ENCODE data around the gene SLC13A2.
"Not testable (repeated sequence)": the region's sequence is repeated elsewhere in the genome, so short reads cannot be mapped to it uniquely, and the experiment has no call there.

SLC13A2 gene, protein sequence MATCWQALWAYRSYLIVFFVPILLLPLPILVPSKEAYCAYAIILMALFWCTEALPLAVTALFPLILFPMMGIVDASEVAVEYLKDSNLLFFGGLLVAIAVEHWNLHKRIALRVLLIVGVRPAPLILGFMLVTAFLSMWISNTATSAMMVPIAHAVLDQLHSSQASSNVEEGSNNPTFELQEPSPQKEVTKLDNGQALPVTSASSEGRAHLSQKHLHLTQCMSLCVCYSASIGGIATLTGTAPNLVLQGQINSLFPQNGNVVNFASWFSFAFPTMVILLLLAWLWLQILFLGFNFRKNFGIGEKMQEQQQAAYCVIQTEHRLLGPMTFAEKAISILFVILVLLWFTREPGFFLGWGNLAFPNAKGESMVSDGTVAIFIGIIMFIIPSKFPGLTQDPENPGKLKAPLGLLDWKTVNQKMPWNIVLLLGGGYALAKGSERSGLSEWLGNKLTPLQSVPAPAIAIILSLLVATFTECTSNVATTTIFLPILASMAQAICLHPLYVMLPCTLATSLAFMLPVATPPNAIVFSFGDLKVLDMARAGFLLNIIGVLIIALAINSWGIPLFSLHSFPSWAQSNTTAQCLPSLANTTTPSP

DNA sequence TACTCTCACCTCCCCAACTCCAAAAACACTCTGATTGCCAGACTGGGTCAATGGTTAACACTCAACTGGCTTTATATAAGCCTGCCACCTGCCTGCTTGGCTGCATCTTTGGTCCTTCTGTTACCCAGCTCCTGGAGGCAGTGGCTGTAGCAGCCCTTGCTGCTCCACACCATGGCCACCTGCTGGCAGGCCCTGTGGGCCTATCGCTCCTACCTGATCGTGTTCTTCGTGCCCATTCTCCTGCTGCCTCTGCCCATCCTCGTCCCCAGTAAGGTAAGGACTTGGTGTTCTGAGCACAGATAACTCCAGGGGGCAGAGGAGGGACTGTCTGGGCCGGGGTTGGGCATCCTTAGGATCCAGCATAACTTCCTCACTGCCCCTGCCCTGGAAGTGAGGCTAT is at the start of gene SLC13A2:
Gene SLC13A2 (plus strand): TSS at position 103 of the 400 bp plus-strand sequence. CDS start 69 bp downstream, at position 172.
- no peak for DNase-seq

DNA sequence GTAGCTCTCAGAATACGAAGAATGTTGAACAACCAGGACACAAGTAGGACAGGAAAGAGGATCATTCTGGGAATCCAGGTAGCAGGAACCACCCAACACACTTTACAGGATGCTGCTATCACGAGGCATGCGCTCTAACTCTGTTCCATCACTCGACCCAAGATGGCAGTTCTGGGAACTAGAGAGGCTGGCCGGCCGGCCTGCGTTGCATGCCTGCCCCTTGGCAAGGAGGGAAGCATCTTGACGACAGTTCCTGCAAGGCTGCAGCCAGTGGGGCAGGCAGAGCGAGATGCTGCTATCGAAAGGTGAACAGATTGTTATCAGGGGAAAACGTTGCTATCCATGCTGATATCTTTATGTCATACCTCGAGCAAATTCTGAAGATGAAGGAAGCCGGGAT is 48.2 kb upstream of the SLC13A2 start:
- DNase-seq = no peak

DNA sequence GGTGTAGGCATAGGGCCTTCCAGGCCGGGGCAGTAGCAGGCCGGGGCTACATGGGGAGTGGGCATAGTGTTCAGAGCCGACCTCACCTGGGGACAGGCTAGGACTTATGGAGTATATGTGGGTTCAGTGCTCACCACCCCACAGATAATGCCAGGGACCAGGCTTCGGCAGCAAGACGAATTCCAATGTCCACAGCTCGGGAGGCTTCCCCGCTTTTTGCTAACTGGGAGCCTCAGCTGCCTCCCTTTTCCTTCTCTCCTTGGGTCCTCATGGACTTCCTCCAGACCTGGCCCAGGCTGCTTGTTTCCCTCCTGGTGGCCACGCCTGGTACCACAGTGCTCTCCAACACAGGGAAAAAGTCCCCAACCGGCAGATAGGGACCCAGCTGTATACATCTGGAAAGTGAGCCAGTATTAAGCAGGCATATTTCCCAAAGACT is 47.3 kb upstream of the SLC13A2 start:
- peak in 1 of 2 donors; percentile 20 for DNase-seq

DNA sequence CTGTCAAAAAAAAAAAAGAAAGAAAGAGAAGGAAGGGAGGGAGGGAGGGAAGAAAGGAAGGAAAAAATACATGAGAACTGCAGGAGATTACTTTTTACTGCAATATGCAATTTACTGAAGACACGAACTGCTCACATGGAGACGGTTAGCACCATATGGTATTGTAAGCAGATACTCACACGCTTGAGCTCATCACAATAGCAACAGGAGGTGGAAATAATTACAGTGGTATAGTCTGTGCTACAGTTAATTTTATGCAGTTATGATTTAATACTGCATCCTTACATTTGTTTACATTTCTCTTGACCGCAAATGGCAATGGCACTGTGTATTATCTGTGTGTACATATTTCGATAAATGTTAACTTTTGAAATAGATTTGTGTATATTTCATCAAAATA is 46.1 kb upstream of the SLC13A2 start:
- DNase-seq = no peak

DNA sequence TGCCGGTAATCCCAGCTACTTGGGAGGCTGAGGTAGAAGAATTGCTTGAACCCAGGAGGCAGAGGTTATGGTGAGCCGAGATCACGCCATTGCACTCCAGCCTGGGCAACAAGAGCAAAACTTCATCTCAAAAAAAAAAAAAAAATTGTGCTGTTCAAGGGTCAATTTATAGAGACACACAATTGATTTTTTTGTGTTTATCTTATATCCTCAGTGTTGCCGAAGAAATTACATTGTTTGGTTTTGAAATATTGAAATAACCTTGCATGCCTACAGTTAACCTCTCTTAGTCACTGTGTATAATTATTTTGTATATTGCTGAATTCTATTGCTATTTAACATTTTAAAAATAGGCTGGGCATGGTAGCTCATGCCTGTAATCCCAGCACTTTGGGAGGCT is 45.5 kb upstream of the SLC13A2 start:
- DNase-seq = not testable (repeated sequence)

DNA sequence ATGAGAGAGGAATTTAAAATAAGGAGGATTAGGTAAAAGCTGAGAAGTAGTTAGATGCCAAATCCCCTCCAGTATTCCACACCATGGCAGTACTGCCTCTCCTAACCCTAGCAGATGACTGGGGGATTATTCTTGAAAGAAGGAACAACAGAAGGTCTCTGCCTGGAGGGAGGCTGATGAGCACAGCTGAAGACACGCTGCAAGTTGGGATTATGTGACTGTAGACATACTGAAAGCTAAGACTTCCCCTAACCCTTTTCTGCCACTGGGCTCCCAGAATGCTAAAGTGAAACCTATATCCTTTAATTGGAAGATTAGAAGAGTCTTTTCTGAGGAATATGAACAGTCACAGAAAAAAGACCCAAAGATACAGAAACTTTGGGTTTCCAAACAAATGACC is 39.7 kb upstream of the SLC13A2 start:
- no peak for DNase-seq

DNA sequence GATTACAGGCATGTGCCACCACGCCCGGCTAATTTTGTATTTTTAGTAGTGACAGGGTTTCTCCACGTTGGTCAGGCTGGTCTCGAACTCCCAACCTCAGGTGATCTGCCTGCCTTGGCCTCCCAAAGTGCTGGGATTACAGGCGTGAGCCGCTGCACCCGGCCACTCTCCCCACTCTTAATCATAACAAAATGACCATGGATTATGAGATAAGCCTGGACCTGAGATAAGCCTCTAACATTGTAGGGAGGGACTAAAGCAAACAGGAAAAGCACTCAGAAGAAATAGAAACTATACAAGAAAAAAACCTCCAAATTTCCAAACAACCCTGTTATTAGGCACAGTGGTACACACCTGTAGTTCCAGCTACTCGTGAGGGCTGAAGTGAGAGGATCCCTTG is 39.1 kb upstream of the SLC13A2 start:
- DNase-seq = not testable (repeated sequence)

DNA sequence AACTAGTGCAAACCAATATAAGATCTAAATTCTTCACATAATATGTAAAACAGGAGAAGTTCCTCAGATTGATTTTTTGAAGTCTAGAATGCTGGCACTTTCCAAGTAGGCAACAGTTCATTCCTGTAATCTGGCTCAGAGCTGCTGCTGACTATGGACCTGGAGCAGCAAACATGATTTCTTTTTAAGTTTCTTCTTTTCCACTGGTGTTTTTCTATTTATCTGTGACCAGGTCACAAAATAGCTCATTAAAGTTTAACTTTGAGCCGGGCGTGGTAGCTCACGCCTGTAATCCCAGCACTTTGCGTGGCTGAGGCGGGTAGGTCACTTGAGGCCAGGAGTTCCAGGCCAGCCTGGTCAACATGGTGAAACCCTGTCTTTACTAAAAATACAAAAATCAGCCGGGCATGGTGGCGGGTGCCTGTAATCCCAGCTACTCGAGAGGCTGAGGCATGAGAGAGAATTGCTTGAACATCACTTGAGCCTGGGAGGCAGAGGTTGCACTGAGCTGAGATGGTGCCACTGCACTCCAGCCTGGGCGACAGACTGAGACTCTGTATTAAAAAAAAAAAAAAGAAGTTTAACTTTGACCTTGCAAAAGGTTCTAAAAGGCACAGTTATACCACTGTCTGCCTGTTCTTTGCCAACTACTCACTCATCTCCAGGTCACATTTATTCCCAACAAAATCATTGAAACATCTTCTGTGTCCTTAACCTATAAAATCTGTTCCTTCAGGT is 29.4 kb upstream of the SLC13A2 start:
- DNase-seq = no peak

DNA sequence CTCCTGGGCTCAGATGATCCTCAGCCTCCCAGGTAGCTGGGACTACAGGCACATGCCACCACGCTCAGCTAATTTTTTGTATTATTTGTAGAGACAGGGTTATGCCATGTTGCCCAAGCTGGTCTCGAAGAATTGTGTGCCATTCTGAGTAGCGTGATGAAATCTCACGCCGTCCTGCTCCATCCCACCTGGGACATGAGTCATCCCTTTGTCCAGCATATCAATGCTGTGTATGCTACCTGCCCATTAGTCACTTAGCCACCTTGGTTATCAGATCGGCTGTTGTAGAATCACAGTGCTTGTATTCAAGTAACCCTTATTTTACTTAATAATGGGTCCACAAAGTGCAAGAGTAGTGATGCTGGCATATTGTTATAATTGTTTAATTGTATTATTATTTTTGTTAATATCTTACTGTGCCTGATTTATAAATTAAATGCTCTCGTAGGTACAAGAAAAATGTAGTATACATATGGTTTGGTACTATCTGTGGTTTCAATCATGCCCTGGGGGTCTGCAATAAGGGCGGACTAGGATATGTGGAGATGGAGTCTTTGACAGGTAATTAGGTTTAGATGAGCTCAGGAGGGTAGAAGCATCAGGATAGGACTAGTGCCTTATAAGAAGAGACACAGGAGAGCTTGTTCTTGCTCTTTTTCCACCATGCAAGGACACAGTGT is 26.6 kb upstream of the SLC13A2 start:
- no peak for DNase-seq

DNA sequence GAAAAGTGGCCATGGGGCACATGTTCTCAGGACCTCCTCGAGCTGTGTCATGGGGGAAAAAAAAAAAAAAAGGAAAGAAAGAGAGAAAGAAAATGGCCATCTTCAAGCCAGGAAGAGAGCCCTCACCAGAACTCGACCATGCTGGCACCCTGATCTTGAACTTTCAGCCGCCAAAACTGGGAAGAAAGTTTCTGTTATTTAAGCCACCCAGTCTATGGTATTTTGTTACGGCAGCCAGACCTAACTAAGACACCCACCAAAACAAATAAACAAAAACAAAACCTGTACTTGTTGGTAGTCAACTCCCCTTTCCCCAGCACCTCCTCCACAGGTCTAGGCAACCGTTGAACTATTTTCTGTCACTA is 26.1 kb upstream of the SLC13A2 start:
- no peak for DNase-seq

DNA sequence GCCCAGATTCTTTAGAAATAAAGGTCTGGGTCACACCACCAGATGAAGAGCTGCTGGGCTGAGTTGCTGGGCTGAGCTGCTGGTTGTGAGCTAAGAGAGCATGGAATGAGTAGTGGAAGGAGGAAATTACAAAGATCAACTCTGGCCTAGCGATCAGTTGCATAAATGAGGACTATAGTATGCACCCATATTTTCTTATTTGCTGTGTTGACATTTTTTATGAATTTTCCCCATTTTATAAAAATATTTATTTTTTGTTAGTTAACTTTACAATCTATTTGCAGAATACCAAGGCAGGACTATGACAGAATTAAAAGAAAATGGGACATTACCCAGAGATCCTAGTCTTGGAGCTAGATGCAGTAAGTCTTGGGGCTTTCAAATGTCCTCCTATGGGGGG is 23.6 kb upstream of the SLC13A2 start:
- no peak for DNase-seq

DNA sequence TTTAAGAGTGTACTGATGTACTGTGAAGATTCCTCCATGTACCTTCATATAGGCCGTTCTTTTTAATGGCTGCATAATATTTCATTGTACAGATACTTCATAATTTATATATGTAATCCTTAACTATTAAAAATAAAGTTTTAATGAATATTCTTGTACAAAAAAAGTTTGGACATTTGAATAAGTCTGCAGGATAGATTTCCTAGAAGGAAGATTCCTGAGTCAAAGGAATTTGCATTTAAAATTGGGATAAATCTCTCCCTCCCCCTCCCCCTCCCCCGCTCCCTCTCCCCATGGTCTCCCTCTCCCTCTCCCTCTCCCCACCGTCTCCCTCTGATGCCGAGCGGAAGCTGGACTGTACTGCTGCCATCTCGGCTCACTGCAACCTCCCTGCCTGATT is 15.6 kb upstream of the SLC13A2 start:
- no peak for DNase-seq

DNA sequence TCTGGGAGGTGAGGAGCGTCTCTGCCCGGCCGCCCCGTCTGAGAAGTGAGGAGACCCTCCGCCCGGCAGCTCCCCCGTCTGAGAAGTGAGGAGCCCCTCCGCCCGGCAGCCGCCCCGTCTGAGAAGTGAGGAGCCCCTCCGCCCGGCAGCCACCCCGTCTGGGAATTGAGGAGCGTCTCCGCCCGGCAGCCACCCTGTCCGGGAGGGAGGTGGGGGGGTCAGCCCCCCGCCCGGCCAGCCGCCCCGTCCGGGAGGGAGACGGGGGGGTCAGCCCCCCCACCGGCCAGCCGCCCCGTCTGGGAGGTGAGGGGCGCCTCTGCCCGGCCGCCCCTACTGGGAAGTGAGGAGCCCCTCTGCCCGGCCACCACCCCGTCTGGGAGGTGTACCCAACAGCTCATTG is 14.6 kb upstream of the SLC13A2 start:
- DNase-seq = not testable (repeated sequence)

DNA sequence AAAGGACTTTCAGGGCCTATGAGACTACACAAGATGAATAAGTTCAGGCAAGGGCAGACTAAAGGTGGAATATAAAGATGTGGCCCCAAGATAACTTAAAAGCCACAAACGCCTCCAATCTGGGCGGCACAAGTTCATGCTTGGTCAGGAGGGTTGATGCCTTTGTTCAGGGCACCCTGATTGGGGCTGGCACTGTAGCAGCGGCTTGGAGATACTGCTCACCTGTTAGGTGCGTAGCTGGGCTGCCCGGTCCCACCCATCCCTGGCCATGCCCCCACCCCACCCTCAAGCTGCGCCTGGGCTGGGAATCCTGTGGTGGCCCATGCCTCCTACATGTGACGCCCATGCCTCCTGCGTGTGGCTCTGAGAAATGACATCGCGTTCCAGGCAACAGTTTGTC is 12.5 kb upstream of the SLC13A2 start:
- no peak for DNase-seq

DNA sequence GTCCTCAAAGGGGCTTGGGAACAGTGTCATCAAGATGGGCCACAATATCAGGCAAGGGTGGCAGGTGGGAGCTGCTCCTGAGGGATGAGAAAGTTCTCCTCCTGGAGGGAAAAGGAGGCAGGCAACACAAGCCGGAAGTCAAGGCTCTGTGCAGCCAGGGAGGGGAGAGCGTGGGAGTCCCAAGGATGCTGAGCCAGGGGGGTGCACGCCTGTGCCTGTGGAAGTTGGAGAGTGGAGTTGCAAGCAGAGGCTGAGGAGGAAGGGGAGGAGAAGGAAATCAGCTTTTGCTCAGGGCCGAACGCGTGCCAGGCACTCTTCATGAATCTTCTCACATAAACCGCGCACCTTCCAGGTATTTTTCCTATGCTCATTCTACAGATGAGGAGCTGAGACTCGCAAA is 7.4 kb upstream of the SLC13A2 start:
- DNase-seq = no peak

DNA sequence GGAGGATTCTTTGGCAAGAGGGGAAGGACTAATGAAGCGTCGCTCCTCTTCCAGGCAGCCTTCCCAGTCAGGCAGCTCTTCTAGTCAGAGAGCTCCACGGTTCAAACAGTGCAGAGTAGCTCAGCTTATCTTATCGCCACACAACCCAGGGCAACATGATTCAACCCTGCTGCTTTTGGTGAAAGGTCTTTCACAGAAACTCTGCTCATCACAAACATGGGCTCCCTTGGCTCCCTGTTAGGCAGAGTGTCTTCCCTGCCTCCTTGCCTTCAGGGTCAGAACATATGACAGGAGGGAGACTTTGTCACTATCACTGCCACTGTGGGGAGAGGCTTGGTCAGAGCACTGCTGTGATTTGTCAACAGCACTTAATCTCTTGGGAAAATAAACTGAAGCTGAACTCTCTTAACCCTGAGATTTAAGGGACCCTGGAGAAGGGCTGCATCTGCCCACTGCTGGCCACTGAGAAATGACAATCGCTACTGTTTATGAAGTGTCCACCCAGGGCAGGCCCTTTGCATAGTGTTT is 6.9 kb upstream of the SLC13A2 start:
- no peak for DNase-seq

DNA sequence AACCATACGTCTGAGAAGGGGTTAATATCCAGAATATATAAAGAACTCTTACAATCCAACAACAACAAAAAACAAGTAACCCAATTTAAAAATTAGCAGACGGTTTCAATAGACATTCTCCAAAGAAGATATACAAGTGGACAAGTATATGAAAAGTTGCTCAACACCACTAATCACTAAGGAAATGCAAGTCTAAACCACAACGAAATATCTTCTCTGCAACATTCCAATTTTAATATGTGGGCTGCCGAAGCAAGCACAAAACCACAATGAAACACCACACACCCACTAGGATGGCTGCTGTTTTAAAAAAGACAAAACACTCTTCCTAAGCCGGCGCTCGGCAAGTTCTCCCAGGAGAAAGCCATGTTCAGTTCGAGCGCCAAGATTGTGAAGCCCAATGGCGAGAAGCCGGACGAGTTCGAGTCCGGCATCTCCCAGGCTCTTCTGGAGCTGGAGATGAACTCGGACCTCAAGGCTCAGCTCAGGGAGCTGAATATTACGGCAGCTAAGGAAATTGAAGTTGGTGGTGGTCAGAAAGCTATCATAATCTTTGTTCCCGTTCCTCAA is 5.9 kb upstream of the SLC13A2 start:
- DNase-seq = peak; percentile 62 to 73

DNA sequence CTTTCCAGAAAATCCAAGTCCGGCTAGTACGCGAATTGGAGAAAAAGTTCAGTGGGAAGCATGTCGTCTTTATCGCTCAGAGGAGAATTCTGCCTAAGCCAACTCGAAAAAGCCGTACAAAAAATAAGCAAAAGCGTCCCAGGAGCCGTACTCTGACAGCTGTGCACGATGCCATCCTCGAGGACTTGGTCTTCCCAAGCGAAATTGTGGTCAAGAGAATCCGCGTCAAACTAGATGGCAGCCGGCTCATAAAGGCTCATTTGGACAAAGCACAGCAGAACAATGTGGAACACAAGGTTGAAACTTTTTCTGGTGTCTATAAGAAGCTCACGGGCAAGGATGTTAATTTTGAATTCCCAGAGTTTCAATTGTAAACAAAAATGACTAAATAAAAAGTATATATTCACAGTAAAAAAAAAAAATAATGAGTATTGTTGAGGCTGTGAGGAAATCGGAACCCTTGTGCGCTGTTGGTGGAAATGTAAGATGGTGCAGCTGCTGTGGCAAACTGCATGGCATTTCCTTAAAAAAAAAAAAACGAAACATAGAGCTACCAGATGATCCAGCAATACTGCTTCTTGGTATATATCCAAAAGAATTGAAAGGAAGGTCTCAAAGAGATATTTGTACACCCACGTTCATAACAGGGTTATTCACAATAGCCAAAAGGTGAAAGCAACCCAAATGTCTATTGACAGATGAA is 5.3 kb upstream of the SLC13A2 start:
- DNase-seq = not testable (repeated sequence)

DNA sequence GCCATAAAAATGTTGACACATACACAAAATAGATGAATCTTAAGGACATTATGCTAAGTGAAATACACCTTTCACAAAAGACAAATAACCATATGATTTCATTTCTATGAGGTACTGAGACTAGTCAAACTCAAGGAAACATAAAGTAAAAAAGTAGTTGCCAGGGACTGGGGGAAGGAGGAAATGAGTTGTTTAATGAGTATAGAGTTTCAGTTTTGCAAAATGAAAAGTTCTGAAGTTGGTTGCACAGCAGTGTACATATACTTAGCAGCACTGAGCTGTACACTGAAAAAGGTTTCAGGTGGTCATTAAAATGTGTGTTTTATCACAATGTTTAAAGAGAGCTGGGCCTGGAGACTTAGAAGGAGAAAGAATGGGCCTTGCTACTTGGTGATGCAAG is 4.7 kb upstream of the SLC13A2 start:
- no peak for DNase-seq

DNA sequence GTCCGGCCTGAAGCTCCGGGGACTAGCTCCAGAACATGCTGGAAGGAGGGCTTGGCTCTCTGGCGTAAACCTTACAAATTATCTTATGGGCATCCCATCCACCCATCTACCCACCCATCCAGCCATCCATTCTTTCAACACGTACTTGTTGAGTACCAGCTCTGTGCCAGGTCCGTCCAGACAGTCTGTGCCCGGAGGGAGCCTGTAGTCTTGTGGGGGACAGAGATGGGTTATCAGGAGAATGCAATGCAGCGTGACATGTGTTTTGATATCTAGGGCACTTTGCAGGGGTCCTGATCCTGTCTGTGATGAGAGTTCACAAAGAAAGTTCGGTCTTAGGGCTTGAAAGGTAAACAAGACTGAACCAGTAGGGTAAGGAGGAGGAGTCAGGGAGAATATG is 4.1 kb upstream of the SLC13A2 start:
- no peak for DNase-seq

DNA sequence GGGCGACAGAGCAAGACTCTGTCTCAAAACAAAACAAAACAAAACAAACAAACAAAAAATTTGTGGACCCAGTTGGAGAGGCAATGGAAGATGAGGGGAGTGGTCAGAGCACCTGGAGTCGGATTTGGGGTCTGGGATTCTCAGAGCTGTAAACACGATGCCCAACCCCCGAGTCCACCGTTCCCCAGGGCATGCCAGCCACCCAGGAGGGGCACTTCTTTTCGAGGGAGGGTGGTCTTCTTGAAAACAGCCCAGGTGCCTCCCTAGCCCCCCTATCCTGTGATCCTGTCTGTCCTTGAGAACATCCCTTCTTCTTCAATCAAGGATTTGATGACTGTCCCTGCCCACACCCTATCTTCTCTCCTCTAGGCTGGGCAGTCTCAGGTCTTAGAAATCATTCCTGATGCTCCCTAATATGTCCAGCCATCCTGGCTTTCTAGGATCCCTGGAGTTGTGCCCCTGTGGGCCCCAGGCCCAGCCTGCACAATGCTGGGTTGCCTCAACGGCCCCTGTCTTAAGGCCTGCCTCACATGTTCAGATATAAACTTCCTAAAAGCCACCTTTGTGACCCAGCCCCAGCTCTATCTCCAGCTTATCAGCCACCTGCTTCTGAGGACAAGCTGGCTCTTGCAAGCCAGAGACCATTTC is 3.1 kb upstream of the SLC13A2 start:
- no peak for DNase-seq
